GM12801 (cell line): ENCODE results near the gene MYO19.

Source experiments
- TF ChIP-seq, protein P1 (sequence below): IDR thresholded peaks from one replicate; pipeline ENCODE4 v1.5.1; 2011; ENCODE audit warnings: control low read depth; ENCODE audit not compliant: insufficient read length; ENCODE audit errors: extremely low read depth

Gene MYO19

DNA sequence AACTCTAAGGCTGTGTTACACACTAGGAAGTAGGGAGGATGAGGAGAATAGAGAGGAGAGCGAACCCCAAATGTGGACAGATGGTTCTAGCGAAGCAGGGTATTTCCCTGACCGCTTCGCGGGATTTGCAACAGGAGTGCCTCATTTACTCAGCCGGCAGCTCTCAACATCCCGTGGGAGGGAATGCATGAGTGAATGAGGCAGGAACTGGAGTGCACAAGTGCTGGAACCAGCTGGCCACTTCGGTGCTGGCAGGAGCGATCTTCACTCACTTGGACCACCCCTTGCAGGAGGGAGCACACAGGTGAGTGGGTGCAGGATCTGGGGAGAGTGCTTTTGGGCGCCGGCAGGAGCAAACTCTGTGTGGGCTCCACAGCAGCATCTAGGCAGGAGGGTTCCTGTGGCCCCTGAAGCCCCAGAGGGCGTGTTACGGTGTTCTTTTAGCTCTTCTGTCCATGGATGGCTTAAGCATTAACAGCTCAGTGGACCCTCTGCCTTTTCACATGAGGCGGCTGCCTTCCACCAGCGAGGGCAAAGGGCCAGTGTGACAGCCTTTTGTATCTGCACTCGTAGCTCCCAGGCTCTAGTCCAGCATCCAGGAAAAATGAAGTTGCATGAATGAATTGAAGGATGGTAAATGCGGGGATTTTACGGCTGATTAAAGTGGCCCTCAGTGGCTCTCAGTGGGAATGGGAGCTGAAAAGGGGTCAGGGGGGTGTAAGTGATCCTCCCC is 65.6 kb downstream of the MYO19 start:
- TF ChIP-seq, protein P1, sequence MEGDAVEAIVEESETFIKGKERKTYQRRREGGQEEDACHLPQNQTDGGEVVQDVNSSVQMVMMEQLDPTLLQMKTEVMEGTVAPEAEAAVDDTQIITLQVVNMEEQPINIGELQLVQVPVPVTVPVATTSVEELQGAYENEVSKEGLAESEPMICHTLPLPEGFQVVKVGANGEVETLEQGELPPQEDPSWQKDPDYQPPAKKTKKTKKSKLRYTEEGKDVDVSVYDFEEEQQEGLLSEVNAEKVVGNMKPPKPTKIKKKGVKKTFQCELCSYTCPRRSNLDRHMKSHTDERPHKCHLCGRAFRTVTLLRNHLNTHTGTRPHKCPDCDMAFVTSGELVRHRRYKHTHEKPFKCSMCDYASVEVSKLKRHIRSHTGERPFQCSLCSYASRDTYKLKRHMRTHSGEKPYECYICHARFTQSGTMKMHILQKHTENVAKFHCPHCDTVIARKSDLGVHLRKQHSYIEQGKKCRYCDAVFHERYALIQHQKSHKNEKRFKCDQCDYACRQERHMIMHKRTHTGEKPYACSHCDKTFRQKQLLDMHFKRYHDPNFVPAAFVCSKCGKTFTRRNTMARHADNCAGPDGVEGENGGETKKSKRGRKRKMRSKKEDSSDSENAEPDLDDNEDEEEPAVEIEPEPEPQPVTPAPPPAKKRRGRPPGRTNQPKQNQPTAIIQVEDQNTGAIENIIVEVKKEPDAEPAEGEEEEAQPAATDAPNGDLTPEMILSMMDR, result no peak

DNA sequence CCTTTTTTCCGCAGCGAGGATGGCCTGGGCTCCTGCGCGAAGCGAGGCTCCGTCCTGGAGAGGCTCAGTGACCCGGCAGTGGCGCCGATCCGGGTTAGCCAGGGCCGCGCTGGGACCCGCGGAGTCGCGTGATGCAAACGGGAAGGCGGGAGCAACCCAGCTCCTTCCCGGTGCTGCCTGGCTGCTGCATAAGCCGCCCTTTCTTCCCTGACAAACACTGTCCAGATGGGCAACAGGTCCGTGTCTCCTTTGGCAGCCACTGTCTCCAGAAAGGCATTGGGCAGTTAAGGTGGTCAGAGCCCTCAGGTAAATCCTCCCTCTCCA is 69.9 kb downstream of the MYO19 start:
- TF ChIP-seq, protein P1, result no peak

DNA sequence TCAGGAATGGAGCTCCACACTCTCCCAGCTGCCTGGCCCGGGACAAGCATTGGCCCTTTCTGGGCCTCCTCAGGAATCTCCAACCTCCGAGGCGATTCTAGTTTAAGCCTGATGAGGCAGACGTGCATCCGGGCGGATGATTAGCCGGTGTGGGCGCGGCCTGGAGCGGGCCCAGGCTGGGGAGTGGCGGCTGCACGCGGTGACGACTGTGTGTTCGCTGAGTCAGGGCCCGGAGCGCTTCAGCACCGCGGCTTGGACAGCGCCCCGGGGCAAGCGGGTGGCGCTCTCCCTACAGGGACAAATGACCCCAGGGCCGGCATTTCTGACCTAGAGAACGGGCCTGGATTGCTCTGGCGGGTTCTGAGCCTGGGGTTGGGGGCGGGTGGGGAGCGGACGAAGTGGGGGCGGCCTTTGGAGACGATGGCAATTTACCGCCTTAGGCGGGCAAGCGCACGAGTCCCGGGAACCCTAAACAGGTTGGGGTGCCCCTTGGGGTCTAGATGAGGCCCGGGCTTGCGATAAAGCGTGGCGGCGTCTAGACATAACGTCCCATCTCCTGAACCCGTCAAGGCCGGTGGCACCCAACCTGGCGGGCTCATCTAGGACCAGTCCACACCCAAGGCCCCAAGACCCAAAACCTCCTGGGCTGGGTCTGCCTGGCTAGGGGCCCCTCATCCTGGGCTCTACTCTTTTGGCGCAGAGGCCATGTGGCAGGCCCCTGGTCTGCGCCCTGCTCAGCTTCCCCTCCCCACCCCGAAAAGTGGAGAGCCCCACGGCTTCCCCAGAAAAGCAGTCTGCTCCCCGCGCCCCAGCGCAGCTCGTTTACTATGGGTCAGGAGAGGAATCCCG is 70.5 kb downstream of the MYO19 start:
- TF ChIP-seq, protein P1, result no peak

DNA sequence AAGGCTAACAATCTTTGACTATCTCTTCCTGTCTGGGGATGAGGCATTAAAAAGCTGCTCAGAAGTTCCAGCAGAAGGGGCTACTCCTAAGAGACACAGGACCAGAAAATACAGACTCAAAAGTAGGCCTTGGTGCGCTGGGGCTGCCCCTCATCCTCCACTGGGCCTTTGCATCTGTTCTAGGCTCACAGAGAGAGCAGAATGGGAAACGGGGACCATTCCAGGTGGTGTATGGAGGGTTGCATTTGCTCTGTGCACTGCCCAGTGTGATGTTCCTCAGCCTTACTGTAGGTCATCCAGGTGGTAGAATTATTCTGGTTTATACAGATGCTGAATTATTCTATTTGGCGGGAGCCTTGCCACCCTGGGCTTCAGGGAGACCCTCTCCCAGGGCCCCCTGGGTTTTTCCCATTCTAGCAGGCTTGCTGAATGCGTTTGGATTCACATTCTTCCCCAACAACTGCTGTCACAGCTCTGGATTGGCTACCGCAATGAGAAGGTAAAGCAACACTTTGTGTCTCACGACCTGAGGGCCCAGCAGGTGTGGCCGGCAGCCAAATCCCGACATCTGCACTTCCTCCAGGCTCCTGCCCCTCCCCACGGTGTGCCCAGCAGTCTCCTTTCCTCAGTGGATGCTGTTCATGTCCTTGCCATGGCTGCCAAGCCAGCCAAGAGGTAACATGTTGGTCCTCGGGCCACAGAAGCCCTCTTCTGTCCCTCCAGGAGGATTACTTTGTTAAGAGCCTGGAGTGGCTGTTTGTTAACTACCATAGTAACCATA is 73.1 kb downstream of the MYO19 start:
- TF ChIP-seq, protein P1, result no peak

DNA sequence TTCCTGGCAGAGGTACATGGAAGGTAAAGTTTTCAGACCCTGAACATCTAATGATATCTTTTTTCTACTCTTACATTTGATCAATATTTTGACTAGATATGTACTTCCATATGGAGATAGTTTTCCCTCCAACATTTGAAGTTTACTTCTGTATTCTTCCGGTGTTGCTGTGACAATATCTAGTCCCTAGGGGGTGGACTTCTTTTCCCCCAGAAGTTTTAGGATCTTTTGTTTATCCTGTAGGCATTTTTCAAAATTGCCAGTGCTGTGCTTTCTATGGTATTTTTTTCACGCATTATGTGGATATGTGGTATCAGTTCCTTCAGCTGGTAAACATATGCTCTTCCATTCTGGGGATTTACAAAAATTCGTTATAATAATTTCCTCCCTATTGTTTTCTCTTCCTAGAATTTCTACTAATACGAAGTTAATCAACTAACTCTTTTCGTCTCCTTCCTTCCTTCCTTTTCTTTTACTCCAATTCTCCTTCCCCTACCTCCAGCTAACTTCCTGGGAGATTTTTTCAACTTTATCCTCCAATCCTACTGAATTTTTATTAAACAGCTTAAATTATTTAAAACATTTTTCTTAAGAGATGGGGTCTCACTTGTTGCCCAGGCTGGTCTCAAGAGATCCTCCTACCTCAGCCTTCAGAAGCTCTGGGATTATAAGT is 74.3 kb downstream of the MYO19 start:
- TF ChIP-seq, protein P1, result no peak

DNA sequence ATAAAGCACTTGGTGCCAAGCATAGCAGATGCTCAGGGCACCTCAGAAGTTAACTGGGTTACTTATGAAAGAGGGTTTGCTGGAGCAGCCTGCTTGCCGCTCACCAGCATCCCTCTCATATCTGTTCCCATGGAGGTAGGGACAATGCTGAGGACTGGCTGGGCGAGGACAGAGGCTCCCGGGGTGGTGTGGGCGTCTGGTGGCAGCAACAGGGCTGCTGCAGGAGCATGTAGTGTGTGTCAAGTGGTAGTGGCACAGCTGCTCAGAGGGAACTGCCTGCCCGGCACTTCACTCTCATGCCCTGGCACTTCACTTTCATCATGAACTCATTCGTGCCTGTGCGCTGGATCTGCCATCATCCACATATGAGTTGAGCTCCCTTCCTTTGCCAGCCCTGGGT is 75.1 kb downstream of the MYO19 start:
- TF ChIP-seq, protein P1, result no peak

DNA sequence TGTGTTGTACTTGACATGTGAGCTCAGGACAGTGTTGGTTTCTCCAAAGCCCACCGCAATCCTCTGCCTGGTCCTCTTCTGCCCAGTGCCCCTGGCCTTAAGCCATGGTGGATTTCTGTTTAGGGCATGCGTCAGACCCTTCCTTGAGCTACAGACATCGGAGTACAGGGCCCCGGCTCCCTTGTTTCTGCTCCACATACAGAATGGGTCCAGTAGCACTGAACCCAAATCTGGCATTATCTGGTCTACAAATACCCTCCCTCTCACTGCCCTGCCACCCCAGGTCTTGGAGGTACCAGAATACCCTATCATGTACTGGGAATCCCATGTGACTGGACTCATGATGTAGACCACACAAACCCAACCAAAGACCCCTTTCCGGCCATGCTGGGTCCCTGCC is 75.6 kb downstream of the MYO19 start:
- TF ChIP-seq, protein P1, result no peak
